Measurements from ENCODE around the gene MCC. TPM values are rescaled to one million over a fixed set of nuclear protein-coding genes. Genes with fewer than 3 reads are reported as not detected.
A peak's percentile ranks its signal among the peaks of the same experiment; 100 is the strongest.

MCC gene
- total RNA-seq, 4 donors from 2014 or later = 17.1 to 90.7 (median 40.1) TPM

DNA sequence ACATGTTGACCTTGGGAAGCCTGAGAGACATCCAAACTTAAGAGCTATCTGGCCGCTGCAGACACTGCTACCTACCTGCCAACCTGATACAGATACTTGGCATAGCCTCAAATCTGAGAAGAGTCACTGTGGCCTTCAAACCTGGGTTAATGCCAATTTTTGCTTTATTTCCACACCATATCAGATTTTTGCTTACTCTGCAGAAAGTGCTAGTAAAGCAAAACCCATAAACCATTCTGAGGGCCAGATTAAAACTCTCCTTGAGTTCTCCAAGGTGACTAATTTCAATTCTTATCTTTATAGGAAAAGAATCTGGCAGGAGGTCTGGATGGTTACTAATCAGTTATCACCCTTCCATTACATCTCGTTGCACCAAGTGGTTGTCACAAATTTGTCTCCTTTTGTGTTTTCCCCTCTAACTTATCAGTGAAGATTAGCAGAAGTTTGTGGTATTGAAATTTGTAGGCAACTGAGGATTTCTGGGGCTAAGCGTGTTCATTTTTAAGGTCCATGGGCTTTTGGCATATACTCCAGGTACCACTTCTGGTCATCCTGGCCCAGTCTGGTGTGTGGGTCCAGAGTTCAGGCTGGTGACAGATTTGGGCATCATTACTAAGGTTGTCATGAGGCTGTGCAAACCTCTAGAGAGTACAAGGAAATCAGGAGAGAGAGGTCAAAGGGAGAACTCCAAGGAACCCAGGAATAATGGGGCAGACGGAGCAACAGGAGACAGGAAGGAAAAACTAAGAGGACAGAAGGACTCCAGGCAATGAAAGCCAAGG, 231.4 kb downstream of the MCC start:
- intact Hi-C loops (cut with DNase I; ENCODE audit: low total_unique reads) = no loop called here
- no peaks in the 10 kb centered on the region for H3K27me3 ChIP-seq

DNA sequence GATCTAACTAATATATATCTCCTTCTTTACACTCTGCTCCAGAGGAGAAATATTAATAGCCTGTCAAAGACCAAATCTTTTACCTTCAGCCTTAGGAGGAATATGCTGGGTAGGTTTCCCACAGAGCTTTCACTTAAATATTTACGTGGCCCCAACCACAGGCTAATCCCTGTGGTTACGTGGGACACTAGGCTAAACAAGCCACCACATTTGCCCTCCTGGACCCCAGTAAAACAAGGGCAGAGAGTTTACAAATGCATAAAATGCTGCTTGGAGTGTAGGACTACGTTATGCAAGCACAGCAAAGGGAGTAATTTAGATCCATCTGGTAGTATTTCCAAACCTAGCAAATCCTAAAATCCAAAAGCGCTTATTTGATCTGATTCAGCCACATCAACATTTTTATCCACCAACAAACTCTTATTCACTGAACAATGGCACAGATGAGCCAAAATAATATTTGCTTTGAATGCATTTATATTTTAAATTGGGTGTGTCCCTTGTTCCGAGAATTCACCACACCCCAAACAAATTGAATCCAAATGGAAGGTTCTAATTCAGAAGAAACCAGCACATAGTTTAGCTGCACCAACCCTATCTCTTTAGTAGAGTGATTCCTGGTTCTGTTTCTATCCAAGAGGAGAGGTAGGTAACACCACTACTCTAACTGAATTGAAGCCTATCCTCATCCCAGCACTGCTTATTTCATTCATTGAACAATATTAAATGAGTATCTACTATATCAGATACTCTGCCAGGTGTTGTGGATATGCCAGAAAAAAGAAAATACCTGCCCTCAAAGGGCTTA, 232.5 kb downstream of the MCC start:
- H3K27ac ChIP-seq = peak overlapping the region in 1 of 2 donors; percentile 42
- no peaks in the 10 kb centered on the region for H3K27me3 ChIP-seq
- no peak overlapping the region for H3K4me3 ChIP-seq
- no peaks in the 10 kb centered on the region for H3K9me3 ChIP-seq
- no peak for DNase-seq
- intact Hi-C loops (cut with DNase I; ENCODE audit: low total_unique reads) = no loop called here
- no peaks in the 10 kb centered on the region for H3K4me1 ChIP-seq
- TF ChIP-seq, protein P1, sequence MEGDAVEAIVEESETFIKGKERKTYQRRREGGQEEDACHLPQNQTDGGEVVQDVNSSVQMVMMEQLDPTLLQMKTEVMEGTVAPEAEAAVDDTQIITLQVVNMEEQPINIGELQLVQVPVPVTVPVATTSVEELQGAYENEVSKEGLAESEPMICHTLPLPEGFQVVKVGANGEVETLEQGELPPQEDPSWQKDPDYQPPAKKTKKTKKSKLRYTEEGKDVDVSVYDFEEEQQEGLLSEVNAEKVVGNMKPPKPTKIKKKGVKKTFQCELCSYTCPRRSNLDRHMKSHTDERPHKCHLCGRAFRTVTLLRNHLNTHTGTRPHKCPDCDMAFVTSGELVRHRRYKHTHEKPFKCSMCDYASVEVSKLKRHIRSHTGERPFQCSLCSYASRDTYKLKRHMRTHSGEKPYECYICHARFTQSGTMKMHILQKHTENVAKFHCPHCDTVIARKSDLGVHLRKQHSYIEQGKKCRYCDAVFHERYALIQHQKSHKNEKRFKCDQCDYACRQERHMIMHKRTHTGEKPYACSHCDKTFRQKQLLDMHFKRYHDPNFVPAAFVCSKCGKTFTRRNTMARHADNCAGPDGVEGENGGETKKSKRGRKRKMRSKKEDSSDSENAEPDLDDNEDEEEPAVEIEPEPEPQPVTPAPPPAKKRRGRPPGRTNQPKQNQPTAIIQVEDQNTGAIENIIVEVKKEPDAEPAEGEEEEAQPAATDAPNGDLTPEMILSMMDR (IDR thresholded peaks at IDR 0.05) = no peak
- no peaks in the 10 kb centered on the region for H3K36me3 ChIP-seq

More for the DNA sequence above, 231.4 kb downstream of the MCC start:
- Histone ChIP-seq H3K4me1 (no peaks in the 10 kb centered on the region), H3K36me3 (no peaks in the 10 kb centered on the region), H3K27ac (no peak overlapping the region), H3K4me3 (no peak overlapping the region), H3K9me3 (no peaks in the 10 kb centered on the region)
- TF ChIP-seq POLR2A (IDR thresholded peaks at IDR 0.05) = no peak
- TF ChIP-seq, protein P1 (IDR thresholded peaks at IDR 0.05) = no peak
- DNase-seq = no peak

DNA sequence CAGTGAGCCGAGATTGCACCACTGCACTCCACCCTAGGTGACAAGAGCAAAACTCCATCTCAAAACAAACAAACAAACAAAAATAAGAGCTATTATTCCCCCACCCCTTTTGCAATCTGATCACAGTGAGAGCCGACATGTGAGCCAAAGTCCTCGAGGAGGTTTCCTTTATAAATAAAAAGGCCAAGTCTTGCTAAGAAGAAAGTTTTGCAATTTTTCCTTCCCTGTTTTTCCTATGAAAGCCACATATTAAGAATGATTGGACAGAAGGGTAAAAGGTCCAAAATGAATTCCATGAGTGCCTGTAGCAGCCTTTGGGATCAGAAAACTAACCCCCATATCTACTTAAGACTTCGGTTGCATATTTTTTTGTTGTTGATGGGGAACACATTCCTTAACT, 233.1 kb downstream of the MCC start:
- Histone ChIP-seq H3K9me3 (no peaks in the 10 kb centered on the region), H3K27me3 (no peaks in the 10 kb centered on the region), H3K4me3 (no peak overlapping the region), H3K36me3 (no peaks in the 10 kb centered on the region), H3K4me1 (no peaks in the 10 kb centered on the region), H3K27ac (peak overlapping the region in 1 of 2 donors; percentile 42)
- no peak for DNase-seq
- intact Hi-C loops (cut with DNase I; ENCODE audit: low total_unique reads) = no loop called here
- TF ChIP-seq POLR2A (IDR thresholded peaks at IDR 0.05) = no peak
- TF ChIP-seq, protein P1 (IDR thresholded peaks at IDR 0.05) = no peak

DNA sequence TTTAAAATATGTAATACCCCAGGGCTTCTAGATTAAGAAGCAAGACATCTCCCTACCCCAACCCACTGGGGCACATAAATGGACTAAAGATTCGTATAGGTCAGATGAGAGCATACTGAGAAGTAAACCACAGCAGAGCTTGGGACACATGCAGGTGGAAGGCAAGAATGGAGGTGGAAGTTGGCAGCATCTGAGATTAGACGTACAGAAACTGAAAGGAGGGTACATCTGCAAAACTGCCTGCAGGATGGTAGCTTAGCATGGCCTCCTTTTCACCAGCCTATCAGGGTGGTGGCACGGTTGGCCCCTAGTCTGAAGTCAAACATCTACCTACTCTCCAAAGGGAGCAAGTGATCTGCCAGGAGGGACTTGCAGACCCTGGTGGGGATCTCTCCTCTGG, 235.2 kb downstream of the MCC start:
- no peak for DNase-seq
- H3K36me3 ChIP-seq = no peaks in the 10 kb centered on the region
- no peaks in the 10 kb centered on the region for H3K4me1 ChIP-seq
- TF ChIP-seq, protein P1 (IDR thresholded peaks at IDR 0.05) = no peak
- TF ChIP-seq POLR2A (IDR thresholded peaks at IDR 0.05) = no peak
- H3K9me3 ChIP-seq = no peaks in the 10 kb centered on the region
- no peak overlapping the region for H3K4me3 ChIP-seq
- no peaks in the 10 kb centered on the region for H3K27me3 ChIP-seq
- H3K27ac ChIP-seq = no peak overlapping the region
- intact Hi-C loops (cut with DNase I; ENCODE audit: low total_unique reads) = no loop called here

DNA sequence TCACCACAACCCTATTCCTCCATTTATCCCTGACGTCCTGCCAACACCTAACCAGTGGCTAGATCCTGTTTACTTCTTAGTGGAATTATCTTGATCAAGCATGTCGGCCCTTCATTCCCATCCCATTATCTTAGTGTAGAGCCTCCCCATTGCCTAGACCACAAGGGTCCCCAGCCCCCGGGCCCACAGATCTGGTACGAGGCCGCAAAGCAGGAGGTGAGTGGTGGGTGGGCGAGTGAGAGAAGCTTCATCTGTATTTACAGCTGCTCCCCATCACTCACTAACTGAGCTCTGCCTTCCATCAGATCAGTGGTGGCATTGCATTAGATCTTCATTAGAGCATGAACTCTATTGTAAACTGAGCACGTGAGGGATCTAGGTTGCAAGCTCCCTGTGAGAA, 236.2 kb downstream of the MCC start:
- TF ChIP-seq, protein P1 (IDR thresholded peaks at IDR 0.05) = no peak
- no peak for TF ChIP-seq POLR2A (IDR thresholded peaks at IDR 0.05)
- no peak overlapping the region for H3K4me3 ChIP-seq
- no peak overlapping the region for H3K27ac ChIP-seq
- no peaks in the 10 kb centered on the region for H3K36me3 ChIP-seq
- DNase-seq = no peak
- no peaks in the 10 kb centered on the region for H3K9me3 ChIP-seq
- no peaks in the 10 kb centered on the region for H3K27me3 ChIP-seq
- peaks cover 0 to under 1% of the 10 kb centered on the region in 2 donors for H3K4me1 ChIP-seq
- intact Hi-C loops (cut with DNase I; ENCODE audit: low total_unique reads) = no loop called here

Measured in uterus (tissue), 4 donors.